Nephron progenitor cell (in vitro differentiated cells): ENCODE data around the gene SNAI3.

ENCODE experiments used
- DNase-seq: peaks from one replicate; pipeline ENCODE4 v3.0.0; 2021
- H3K27ac Mint-ChIP-seq: 2 replicates; pipeline ENCODE4 v1.8.0; 2021; ENCODE audit warnings: mild to moderate bottlenecking, moderate library complexity, mixed read lengths
- H3K27me3 Mint-ChIP-seq: 2 replicates; pipeline ENCODE4 v1.8.0; 2021; ENCODE audit warnings: mild to moderate bottlenecking, low read depth, mixed read lengths; ENCODE audit not compliant: poor library complexity
- H3K36me3 Mint-ChIP-seq: 2 replicates; pipeline ENCODE4 v1.8.0; 2021; ENCODE audit warnings: low read depth, mixed read lengths
- H3K4me1 Mint-ChIP-seq: 2 replicates; pipeline ENCODE4 v1.8.0; 2021; ENCODE audit warnings: mixed read lengths
- H3K4me3 Mint-ChIP-seq: 2 replicates; pipeline ENCODE4 v1.8.0; 2021; ENCODE audit warnings: mild to moderate bottlenecking, moderate library complexity, mixed read lengths
- H3K9me3 Mint-ChIP-seq: 2 replicates; pipeline ENCODE4 v1.8.0; 2021; ENCODE audit warnings: mild to moderate bottlenecking, moderate library complexity, mixed read lengths
- TF ChIP-seq, protein P1 (sequence below): fragments of 200-600 bp; sonication (generic); IDR thresholded peaks from 2 replicates; pipeline ENCODE4 v1.5.0; 2021; ENCODE audit warnings: antibody characterized with exemption

Gene SNAI3

DNA sequence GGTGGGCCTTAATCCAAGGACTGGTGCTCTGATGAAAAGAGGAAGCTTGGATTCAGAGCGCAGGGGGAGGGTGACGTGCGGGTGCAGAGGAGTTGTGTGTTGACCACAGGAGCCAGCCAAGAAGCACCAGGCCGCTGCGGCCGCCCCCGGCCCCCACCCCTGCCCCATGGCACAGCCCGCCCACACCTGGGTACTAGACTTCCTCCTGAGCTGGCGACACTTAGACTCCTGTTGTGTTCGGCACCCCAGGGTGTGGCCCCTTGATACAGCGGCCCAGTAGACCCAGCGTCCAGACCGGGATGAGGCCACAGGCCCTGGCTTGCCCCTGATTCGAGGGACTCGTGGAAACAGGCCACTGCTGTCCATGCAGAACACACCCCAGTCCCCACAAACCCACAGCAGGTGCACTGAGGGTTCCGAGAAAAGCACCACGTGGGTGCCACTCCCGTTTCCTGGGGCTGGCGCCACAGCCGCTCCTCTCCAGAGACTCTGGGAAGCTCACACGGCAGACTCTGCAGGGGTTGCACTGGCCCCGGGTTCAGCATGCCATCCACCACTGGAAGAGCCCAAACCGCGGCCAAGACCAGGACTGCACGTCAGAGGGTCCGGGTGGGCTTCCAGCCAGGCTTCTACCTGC, 5.7 kb upstream of the SNAI3 start:
- Mint-ChIP-seq H3K36me3 (no peaks in the 10 kb centered on the region), H3K27ac (no peak overlapping the region), H3K4me1 (peaks cover 5% of the 10 kb centered on the region), H3K4me3 (no peak overlapping the region), H3K27me3 (peaks cover 48% of the 10 kb centered on the region), H3K9me3 (no peaks in the 10 kb centered on the region)
- no peak for DNase-seq
- TF ChIP-seq, protein P1, sequence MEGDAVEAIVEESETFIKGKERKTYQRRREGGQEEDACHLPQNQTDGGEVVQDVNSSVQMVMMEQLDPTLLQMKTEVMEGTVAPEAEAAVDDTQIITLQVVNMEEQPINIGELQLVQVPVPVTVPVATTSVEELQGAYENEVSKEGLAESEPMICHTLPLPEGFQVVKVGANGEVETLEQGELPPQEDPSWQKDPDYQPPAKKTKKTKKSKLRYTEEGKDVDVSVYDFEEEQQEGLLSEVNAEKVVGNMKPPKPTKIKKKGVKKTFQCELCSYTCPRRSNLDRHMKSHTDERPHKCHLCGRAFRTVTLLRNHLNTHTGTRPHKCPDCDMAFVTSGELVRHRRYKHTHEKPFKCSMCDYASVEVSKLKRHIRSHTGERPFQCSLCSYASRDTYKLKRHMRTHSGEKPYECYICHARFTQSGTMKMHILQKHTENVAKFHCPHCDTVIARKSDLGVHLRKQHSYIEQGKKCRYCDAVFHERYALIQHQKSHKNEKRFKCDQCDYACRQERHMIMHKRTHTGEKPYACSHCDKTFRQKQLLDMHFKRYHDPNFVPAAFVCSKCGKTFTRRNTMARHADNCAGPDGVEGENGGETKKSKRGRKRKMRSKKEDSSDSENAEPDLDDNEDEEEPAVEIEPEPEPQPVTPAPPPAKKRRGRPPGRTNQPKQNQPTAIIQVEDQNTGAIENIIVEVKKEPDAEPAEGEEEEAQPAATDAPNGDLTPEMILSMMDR: no peak

DNA sequence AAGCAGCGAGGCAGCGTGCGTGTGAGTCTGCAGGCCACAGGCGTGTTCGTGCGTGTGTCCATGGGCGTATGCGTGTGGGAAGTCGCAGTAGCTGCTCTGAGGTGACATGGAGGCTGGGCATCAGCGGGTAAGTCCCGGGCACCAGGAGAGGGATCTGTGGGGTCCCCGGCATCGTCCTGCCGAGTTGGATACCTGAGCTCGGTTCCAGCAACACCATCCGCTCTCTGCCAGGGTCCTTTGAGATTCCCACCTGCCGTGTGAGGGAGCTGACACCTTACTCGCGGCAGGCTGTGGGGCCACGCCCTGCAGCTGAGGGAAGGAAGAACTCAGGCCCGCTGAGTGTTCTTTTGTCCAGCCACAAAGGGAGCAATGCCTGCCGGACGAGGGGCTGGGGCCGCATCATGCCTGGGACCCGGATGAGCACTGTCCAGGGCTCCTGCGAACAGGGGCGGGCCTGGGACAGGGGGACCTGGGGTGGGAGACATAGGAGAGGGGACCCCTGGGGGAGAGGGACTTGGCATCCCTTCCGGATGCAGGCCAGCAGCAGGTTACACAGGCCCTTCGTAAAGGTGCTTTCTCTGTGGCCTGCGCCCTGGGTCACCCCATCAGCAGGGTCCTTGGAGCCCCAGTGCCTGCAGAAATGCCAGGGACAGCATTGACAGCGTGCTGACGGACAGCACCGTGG, 5.0 kb upstream of the SNAI3 start:
- DNase-seq: no peak
- no peak overlapping the region for H3K4me3 Mint-ChIP-seq
- no peaks in the 10 kb centered on the region for H3K36me3 Mint-ChIP-seq
- TF ChIP-seq, protein P1: no peak
- peaks cover 53% of the 10 kb centered on the region for H3K27me3 Mint-ChIP-seq
- H3K9me3 Mint-ChIP-seq: no peaks in the 10 kb centered on the region
- H3K27ac Mint-ChIP-seq: no peak overlapping the region
- peaks cover 5% of the 10 kb centered on the region for H3K4me1 Mint-ChIP-seq

DNA sequence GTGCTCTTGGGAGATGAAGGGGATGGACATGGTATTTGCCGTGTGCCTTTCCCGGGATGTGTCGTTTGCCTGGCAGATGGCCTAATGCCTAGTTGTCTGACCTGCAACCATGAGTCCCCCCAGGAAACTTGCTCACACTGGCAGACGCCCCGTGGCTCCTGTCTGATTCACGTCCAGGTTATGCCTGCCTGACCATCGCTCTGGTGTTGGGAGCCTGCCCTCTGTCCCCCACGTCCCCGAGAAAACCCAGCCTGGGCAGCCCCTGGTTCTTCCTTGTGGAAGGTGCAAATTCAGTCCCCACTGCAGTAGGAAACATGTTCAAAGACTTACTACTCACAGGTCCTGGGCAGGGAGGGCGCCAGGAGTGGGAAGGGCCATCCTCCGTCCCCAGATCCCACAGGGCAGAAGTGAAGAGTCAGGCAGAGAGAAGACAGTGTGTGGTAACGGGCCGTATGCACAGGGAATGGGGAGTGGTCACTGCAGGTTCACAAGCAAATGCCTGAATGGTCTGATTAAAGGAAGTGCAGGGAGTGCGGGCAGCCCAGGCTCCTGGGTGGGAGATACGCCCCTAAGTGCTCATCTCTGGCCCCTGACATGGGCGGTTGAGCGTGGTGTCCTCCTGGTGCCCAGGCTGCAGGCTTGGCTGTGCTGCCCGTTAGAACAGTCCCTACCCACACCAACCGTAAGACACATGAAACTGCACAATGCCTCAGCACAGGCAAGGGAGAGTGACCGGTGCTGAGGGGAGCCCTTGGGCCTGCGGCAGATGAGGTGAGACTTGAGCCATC, 4.2 kb upstream of the SNAI3 start:
- TF ChIP-seq, protein P1: no peak
- DNase-seq: no peak
- peaks cover 60% of the 10 kb centered on the region for H3K27me3 Mint-ChIP-seq
- H3K36me3 Mint-ChIP-seq: no peaks in the 10 kb centered on the region
- no peak overlapping the region for H3K27ac Mint-ChIP-seq
- no peaks in the 10 kb centered on the region for H3K9me3 Mint-ChIP-seq
- peaks cover 5% of the 10 kb centered on the region for H3K4me1 Mint-ChIP-seq
- H3K4me3 Mint-ChIP-seq: no peak overlapping the region

DNA sequence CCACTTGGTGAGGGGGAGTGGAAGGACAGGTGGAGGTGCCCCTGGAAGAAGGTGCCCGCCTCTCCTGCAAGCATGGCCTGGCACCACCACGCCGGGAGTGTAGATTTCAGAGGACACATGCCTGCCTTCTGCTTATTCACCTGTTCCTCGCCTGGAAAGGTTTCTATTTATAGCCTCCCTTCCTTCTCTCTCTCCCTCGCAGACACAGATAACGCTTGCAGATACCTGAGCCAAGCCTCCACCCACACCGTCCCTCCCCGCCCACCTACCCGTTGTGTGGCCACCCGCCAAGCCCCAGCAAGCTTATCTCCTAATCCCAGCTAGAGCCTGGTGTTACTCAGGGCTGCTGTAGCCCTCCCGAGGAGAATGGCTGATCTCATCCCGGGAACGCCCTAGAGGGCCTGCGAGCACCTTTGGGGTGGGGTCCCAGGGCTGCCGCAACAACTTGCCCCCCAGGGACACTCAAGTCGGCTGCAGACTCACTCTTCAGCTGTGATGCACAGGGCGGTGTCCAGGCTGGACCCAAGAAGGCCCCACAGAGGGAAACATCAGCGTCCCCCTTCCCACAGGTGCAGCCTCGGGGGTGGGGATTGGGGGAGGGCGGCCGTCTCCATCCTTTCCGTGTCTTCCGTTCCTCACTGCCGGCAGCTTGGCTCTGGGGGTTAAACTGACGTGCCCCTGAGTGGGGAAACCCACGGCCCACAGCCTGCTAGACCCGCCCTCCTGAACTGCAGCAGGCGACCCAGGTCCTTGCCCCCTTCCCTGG, 1.9 kb upstream of the SNAI3 start:
- TF ChIP-seq, protein P1: no peak
- no peak for DNase-seq
- Mint-ChIP-seq H3K9me3 (no peaks in the 10 kb centered on the region), H3K27ac (no peak overlapping the region), H3K4me1 (peaks cover 18% of the 10 kb centered on the region), H3K36me3 (no peaks in the 10 kb centered on the region), H3K27me3 (peaks cover 80% of the 10 kb centered on the region), H3K4me3 (no peak overlapping the region)

DNA sequence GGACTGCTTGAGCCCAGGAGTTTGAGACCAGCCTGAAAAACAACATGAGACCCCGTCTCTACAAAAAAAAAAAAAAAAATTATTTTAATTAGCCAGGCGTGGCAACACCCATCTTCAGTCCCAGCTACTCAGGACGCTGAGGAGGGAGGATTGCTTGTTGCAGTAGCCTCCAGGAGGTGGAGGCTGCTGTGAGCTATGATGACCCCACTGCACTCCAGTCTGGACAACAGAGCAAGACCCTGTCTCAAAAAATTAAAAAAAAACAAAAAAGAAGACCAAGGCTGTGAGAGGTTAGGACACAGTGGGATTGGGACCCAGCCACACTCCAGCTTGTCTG, 1.3 kb upstream of the SNAI3 start:
- H3K36me3 Mint-ChIP-seq: no peaks in the 10 kb centered on the region
- H3K4me1 Mint-ChIP-seq: peaks cover 19% of the 10 kb centered on the region
- no peak for DNase-seq
- H3K27ac Mint-ChIP-seq: no peak overlapping the region
- H3K9me3 Mint-ChIP-seq: no peaks in the 10 kb centered on the region
- H3K4me3 Mint-ChIP-seq: no peak overlapping the region
- TF ChIP-seq, protein P1: no peak
- H3K27me3 Mint-ChIP-seq: peaks cover 83% of the 10 kb centered on the region
